ENCODE data around the gene RNF7.
"Not testable (repeated sequence)": the region's sequence is repeated elsewhere in the genome, so short reads cannot be mapped to it uniquely, and the experiment has no call there.

The RNF7 gene

GRCh38 chr3:141735770-141736465 lies 2.2 kb upstream of the RNF7 start:
- DNase-seq = no peak

- DNase-seq = no peak
Measured at GRCh38 chr3:141737093-141737492, 1.0 kb upstream of the RNF7 start.

- no peak for DNase-seq
Measured at GRCh38 chr3:141737678-141738021, 448 bp upstream of the RNF7 start.

- DNase-seq = peak; percentile 68
Measured at GRCh38 chr3:141738891-141739363, 829 bp downstream of the RNF7 start.

- DNase-seq = no peak
Measured at GRCh38 chr3:141739731-141740130, 1.6 kb downstream of the RNF7 start.

GRCh38 chr3:141740349-141740748 lies 2.3 kb downstream of the RNF7 start:
- no peak for DNase-seq

- DNase-seq = no peak
Measured at GRCh38 chr3:141743305-141743704, 5.2 kb downstream of the RNF7 start.

GRCh38 chr3:141746962-141747361 lies 8.9 kb downstream of the RNF7 start:
- no peak for DNase-seq

GRCh38 chr3:141753399-141753798 lies 15.3 kb downstream of the RNF7 start:
- no peak for DNase-seq

GRCh38 chr3:141754032-141754431 lies 15.9 kb downstream of the RNF7 start:
- DNase-seq = no peak

- not testable (repeated sequence) for DNase-seq
Measured at GRCh38 chr3:141762552-141762951, 24.5 kb downstream of the RNF7 start.

GRCh38 chr3:141763088-141763750 lies 25.1 kb downstream of the RNF7 start, which contains the start of gene GRK7:
Gene GRK7 (plus strand): TSS chr3:141763408. CDS start chr3:141778285, 14,877 bp downstream.
- no peak for DNase-seq

- DNase-seq = no peak
Measured at GRCh38 chr3:141764045-141764444, 25.9 kb downstream of the RNF7 start.

GRCh38 chr3:141764465-141764864 lies 26.4 kb downstream of the RNF7 start:
- no peak for DNase-seq

GRCh38 chr3:141764986-141765385 lies 26.9 kb downstream of the RNF7 start:
- no peak for DNase-seq

GRCh38 chr3:141767066-141767465 lies 29.0 kb downstream of the RNF7 start:
- DNase-seq = no peak

- no peak for DNase-seq
Measured at GRCh38 chr3:141769221-141769894, 31.3 kb downstream of the RNF7 start.

- DNase-seq = no peak
Measured at GRCh38 chr3:141773676-141774075, 35.6 kb downstream of the RNF7 start.

GRCh38 chr3:141776376-141776775 lies 38.3 kb downstream of the RNF7 start:
- DNase-seq = no peak

- DNase-seq = no peak
Measured at GRCh38 chr3:141776885-141777284, 38.8 kb downstream of the RNF7 start.

- DNase-seq = no peak
Measured at GRCh38 chr3:141777957-141778813, 40.1 kb downstream of the RNF7 start.

- DNase-seq = no peak
Measured at GRCh38 chr3:141779667-141780066, 41.6 kb downstream of the RNF7 start.

GRCh38 chr3:141782386-141782932 lies 44.4 kb downstream of the RNF7 start:
- DNase-seq = no peak

Measured in NCI-H1105 treated with DMSO at 0.1 percent for 48 hours (cell line).